ENCODE results near the gene ZSWIM9.

Gene ZSWIM9

GRCh38 chr19:48169939-48170803 is at the start of gene ZSWIM9, which contains the start of gene LIG1:
ZSWIM9 (plus strand) TSS chr19:48170680; CDS start chr19:48171803, 1,123 bp downstream.
LIG1 (minus strand) TSS chr19:48170344; CDS start chr19:48165566, 4,778 bp downstream.
- in situ Hi-C loops (cut with HindIII; ENCODE audit: low sequenced_read_pairs), result no loop called here

DNA sequence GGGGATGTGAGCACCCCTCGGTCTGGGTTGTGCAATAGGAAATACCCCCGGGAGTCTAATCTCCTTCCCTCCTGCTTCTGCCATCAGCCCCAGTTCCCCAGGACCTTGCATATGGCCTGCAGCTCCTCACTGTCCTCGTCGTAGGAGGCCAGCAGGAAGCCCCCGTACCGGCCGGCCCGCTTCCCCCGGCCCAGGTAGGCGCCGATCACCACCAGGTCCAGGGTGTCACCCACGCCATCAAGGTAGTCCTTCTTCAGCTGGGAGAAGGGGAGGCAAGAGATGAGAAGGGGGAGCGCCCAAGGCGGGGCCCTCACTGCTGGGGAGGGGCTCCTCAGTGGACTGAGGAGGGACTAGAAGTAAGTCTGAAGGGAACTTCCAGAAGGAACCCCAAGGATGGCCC is 49.4 kb upstream of the ZSWIM9 start:
- in situ Hi-C loops (cut with HindIII; ENCODE audit: low sequenced_read_pairs), result no loop called here

DNA sequence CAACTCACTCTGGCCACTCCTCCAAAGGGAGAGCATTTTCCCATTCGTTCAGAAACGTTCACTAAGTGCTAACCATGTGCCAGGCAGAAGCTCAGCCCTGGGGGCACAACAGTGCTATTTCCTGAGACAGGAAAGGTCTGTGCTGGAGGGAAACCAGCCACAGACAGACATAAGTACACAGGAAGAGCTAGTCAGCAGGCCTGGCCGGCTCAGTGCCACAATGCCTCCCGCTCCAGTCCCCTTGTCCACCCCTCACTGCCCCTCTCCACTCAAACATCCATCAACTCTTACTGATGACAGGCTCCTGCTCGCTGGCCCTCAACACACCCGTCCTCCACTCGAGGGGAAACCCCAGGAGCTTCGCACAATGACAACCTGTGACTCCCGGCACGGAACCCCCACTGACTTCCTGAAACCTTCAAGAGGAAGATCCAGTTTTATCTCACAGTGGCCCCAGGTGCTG is 48.5 kb upstream of the ZSWIM9 start:
- in situ Hi-C loops (cut with HindIII; ENCODE audit: low sequenced_read_pairs), result no loop called here

DNA sequence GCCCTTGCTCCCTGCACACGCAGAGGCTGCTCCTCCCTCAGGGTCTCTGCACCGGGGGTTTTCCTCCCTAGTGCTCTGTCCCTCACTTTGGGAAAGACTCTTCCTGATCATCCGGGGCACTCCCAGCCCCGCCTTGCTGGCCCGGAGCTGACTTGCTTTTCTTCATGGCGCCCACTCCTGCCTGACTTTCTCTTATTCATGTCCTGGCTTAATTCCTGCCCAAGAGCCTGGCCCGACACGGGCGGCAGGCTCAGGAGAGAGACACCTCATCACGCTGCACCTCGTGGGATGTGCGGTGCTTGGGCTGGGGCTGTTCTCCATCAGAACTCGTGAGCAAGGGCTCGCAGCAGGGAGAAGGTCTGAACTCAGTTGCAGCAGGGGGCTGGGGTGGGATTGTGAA is 48.1 kb upstream of the ZSWIM9 start:
- in situ Hi-C loops (cut with HindIII; ENCODE audit: low sequenced_read_pairs), result no loop called here

- in situ Hi-C loops (cut with HindIII; ENCODE audit: low sequenced_read_pairs), result no loop called here
Observed at GRCh38 chr19:48123907-48124651, 46.4 kb upstream of the ZSWIM9 start.

DNA sequence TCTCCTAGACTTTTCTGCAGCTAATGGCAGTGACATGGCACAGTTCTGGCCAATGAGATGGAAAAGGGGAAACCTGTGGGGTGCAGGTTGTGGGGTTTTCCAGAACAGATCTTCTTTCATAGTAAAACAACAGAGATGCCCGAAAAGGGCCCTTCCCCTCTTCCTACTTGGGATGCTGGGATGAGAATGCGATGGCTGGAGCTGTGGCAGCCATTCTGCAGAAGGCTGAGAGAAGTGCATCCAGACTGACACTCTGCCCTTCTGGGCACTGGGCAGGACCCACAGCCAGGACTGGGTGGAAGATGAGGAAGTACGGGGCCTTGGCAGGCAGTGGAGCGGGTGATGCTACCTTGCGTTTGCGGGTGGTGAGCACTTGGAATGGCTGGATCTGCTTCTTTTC is 42.9 kb upstream of the ZSWIM9 start:
- in situ Hi-C loops (cut with HindIII; ENCODE audit: low sequenced_read_pairs), result no loop called here

DNA sequence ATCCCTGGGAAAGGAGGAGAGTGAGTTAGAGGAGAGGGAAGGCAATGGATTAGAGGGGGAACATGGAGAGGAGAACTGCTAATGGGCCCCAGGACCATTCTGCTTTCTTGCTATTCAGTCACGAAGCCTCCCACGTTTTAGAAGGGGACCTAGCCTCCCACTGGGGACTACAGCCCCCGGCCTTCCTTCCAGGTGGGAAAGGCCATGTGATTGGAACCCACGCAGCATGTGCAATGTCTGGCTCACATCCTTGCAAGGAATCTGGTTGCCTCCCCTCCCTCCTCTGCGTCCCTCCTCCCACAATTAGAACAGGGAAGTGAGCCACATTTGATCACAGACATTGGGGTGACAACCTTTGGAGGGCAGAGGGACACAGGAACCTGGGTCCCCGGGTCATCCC is 37.4 kb upstream of the ZSWIM9 start:
- in situ Hi-C loops (cut with HindIII; ENCODE audit: low sequenced_read_pairs), result no loop called here

GRCh38 chr19:48135411-48135810 is 35.1 kb upstream of the ZSWIM9 start:
- in situ Hi-C loops (cut with HindIII; ENCODE audit: low sequenced_read_pairs), result no loop called here

DNA sequence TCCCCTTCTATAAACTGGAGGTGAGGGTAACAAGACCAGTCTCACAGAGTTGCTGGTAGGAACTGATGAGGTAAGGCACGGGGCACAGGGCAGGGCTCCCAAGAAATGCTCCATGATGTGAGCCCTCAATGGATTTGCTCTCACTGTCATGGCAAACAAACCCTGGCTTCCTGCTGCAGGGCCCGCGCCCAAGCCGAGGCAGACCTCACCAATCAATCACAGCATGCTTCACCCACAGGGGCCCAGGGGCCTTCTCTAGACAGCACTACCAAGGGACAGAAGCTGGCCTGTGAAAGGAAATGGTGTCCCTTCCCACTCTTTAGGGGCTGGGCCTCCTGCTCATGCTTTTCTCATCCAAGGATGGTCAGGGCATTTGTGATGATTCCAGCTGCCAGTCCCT is 33.9 kb upstream of the ZSWIM9 start:
- in situ Hi-C loops (cut with HindIII; ENCODE audit: low sequenced_read_pairs), result no loop called here

GRCh38 chr19:48137411-48137810 is 33.1 kb upstream of the ZSWIM9 start:
- in situ Hi-C loops (cut with HindIII; ENCODE audit: low sequenced_read_pairs), result no loop called here

- in situ Hi-C loops (cut with HindIII; ENCODE audit: low sequenced_read_pairs), result no loop called here
Observed at GRCh38 chr19:48139053-48139452, 31.4 kb upstream of the ZSWIM9 start.

DNA sequence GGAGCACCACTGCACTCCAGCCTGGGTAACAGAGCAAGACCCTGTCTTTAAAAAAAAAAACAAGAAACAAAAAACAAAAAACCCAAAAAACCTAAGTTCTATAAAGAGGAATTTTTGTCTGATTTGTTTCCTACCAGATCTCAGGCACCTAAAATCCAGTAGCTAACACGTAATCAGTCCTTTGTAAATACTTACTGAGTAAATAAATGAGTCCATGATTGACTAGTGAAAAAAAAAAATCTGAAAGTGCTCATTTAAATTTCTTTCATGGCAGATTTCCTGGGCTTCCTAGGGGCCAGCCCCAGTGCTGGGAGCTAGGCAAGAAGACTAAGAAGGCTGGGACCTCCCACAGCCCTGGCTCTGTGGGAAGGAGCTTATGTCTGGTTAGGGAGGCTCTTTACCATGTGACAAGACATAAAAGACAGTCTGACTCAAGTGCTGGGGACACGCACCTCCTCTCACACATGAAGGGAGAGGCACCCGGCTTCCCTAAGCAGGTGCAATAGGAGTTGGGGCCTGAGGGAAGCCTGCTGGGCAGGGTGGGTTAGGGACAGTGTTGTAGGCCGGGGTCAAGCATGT is 22.8 kb upstream of the ZSWIM9 start:
- in situ Hi-C loops (cut with HindIII; ENCODE audit: low sequenced_read_pairs), result no loop called here

DNA sequence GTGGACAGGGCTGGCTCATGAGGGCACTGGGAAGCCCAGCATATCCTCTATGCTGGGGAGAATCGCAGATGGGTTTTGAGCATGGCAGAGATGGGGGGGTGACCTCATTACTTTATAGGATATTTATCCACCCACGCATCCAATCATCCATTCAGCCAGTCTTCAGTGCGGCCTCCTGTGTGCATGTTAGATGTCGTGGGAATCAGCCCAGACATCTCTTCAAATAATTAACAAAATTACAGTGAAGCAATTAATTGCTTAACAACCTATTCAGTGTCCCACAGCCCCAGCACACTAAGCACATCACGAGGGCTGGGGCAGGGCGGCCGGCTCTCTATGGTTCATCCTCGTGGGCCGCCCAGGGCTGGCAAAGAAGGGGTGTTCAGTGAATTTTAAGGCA is 21.9 kb upstream of the ZSWIM9 start:
- in situ Hi-C loops (cut with HindIII; ENCODE audit: low sequenced_read_pairs), result no loop called here

- in situ Hi-C loops (cut with HindIII; ENCODE audit: low sequenced_read_pairs), result no loop called here
Observed at GRCh38 chr19:48149430-48149829, 21.1 kb upstream of the ZSWIM9 start.

GRCh38 chr19:48152551-48152950 is 17.9 kb upstream of the ZSWIM9 start:
- in situ Hi-C loops (cut with HindIII; ENCODE audit: low sequenced_read_pairs), result no loop called here

DNA sequence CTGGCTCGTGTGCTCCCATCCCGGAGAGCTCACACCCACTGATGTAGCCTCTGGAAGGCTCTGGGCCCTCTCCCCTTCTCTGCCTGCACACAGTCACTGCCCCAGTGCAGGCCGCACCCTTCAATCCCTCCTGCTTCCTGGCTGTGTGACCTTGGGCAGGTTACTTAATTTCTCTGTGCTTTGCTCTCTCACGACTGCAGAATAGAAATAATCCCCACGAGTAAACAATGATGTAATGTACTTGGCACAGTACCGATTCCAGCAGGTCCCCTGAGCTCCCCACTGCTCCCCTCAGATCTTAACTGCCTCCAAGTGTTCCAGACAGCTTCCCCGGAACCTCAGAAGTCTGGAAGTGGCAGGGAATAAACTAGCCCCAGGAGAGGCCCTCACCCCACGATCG is 16.5 kb upstream of the ZSWIM9 start:
- in situ Hi-C loops (cut with HindIII; ENCODE audit: low sequenced_read_pairs), result no loop called here

- in situ Hi-C loops (cut with HindIII; ENCODE audit: low sequenced_read_pairs), result no loop called here
Observed at GRCh38 chr19:48158210-48158790, 12.2 kb upstream of the ZSWIM9 start.

- in situ Hi-C loops (cut with HindIII; ENCODE audit: low sequenced_read_pairs), result no loop called here
Observed at GRCh38 chr19:48168689-48169088, 1.8 kb upstream of the ZSWIM9 start.

DNA sequence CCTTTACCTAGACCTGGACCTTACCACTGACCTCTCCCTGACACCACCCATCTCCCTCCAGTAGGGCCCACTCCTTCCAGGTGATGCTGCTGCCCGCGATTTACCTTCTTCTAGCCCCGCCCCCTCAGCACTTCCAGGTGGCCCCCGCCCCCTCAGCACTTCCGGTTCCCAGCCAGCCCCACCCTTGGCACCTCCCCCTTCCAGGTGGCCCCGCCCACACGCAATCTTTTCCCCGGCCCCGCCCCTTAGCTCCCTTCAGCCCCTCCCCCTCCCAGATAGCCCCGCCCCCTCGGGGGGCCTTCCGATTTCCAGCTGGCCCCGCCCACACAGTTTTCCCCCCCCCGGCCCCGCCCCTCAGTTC is 922 bp upstream of the ZSWIM9 start:
- in situ Hi-C loops (cut with HindIII; ENCODE audit: low sequenced_read_pairs), result no loop called here

DNA sequence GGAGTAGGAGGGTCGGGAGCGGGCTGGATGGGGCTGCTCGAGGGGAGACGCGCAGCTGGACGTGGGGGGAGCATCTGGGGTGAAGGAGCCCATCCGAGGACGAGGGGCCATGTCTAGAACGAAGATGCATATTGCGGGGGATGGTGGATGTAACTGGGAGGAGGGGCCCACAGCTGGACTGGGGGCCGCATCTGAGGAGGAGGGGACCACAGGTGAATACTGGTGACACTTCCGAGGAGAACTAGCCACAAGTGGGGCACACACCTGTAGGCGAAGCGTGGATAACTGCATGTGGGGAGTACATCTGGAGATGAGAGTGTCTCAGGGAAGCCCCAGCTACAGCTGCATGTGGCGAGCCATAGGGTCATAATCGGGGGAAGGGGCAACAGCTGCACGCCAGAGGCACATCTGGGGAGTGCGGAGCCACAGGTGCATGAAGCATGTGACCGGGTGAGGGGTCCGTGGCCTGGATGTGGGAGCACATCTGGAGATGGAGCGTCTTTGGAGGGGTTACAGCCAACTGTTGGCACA is 402 bp downstream of the ZSWIM9 start:
- in situ Hi-C loops (cut with HindIII; ENCODE audit: low sequenced_read_pairs), result no loop called here

DNA sequence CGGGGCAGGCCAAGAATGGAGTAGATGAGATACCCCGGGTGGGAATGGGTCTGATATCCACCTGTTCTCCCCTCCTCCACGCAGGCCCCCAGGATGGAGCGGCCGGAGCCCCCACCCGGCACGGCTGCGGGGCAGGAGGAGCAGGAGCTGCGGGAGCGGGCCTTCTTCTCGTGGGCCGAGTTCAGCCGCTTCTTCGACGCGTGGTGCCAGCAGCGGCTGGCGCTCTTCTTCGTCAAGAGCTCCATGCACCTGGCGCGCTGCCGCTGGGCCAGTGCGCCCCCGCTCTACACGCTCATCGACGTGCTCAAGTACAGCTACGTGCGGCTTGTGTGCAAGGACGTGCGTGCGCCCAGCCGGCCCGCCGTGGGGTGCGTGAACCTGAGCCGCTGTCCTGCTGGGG is 1.2 kb downstream of the ZSWIM9 start:
- in situ Hi-C loops (cut with HindIII; ENCODE audit: low sequenced_read_pairs), result no loop called here

All from endothelial cell of hepatic sinusoid (primary cell).